ENCODE results near the gene HDAC7. TPM values are rescaled to one million over a fixed set of nuclear protein-coding genes. Genes with fewer than 3 reads are reported as not detected.
A peak's percentile ranks its signal among the peaks of the same experiment; 100 is the strongest.

HDAC7 gene
- total and polyA plus RNA-seq, 12 donors, result 26.9 to 75.6 (median 40.3) TPM

GRCh38 chr12:47775100-47775911 is 44.4 kb downstream of the HDAC7 start:
- intact Hi-C loops (cut with DNase I), result loop anchor here in 5 of 10 donors (5.0 to 10.0 kb wide), 4 partner anchors 33 to 63 kb away; no protein-coding TSS in a partner anchor
- WGBS, 2 donors, result 72 to 81% methylated on average over 10 of the region's 10 CpGs
- no peak overlapping the region for H3K4me3 ChIP-seq

GRCh38 chr12:47774663-47775062 is 45.0 kb downstream of the HDAC7 start:
- Histone ChIP-seq H3K4me1 (peaks cover 25 to 72% (median 65%) of the 10 kb centered on the region in 9 donors), H3K4me3 (peak overlapping the region in 1 of 10 donors; percentile 96), H3K27ac (peak overlapping the region in 3 of 10 donors; percentile 19 to 81 (median 77)), H3K27me3 (no peaks in the 10 kb centered on the region), H3K36me3 (no peaks in the 10 kb centered on the region), H3K9me3 (no peaks in the 10 kb centered on the region)
- DNase-seq (no peak), ATAC-seq (no peak)
- intact Hi-C loops (cut with DNase I), result loop anchor here in 5 of 10 donors (5.0 to 10.0 kb wide), 4 partner anchors 32 to 63 kb away; no protein-coding TSS in a partner anchor
- WGBS, 2 donors, result 94 to 99% methylated on average over 7 of the region's 7 CpGs
- TF ChIP-seq, protein P1, sequence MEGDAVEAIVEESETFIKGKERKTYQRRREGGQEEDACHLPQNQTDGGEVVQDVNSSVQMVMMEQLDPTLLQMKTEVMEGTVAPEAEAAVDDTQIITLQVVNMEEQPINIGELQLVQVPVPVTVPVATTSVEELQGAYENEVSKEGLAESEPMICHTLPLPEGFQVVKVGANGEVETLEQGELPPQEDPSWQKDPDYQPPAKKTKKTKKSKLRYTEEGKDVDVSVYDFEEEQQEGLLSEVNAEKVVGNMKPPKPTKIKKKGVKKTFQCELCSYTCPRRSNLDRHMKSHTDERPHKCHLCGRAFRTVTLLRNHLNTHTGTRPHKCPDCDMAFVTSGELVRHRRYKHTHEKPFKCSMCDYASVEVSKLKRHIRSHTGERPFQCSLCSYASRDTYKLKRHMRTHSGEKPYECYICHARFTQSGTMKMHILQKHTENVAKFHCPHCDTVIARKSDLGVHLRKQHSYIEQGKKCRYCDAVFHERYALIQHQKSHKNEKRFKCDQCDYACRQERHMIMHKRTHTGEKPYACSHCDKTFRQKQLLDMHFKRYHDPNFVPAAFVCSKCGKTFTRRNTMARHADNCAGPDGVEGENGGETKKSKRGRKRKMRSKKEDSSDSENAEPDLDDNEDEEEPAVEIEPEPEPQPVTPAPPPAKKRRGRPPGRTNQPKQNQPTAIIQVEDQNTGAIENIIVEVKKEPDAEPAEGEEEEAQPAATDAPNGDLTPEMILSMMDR (IDR thresholded peaks at IDR 0.05), result no peak

More at GRCh38 chr12:47775100-47775911, 44.4 kb downstream of the HDAC7 start:
- Histone ChIP-seq H3K9me3 (no peaks in the 10 kb centered on the region), H3K27ac (peak overlapping the region in 7 of 10 donors; percentile 18 to 81 (median 43)), H3K27me3 (no peaks in the 10 kb centered on the region), H3K4me1 (peaks cover 25 to 78% (median 65%) of the 10 kb centered on the region in 9 donors), H3K36me3 (peaks cover 0 to 4% (median 0%) of the 10 kb centered on the region in 9 donors)
- DNase-seq (no peak), ATAC-seq (no peak)
- TF ChIP-seq, protein P1 (IDR thresholded peaks at IDR 0.05), result no peak

DNA sequence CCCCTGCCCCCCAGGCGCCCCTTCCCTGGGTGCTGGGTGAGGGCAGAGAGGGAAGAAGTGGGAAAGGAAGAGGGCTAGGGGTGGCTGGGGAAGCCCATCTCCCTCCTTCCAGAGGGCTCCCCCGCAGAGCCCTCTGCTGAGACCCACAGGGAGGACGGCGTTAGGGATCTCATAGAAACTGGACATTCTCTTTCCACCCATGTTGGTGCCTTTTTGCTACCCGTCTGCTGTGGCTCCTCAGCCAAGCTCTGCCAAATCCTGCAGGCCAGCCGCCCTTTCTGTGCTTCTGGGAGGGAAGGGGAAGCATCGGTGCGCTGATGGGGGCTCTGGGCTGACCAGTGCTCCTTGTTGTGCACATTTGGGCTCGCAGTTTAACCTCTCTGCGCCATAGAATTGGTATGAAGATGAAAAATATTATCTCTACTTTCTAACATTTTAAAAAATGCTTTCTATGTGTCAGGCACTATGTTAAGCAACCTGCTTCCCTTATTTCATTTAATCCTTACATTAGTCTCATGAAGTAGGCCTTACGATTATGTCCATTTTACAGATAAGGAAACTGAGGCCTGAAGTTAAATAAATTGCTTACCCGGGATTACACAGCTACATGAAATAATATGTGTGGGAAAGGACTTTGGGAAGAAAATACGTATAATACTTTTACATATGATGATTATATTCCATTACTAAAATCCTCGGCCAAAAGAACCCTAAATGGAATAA is 45.7 kb downstream of the HDAC7 start:
- ATAC-seq, result peak in 5 of 8 donors; percentile 2 to 20 (median 11)

More for the DNA sequence above, 45.7 kb downstream of the HDAC7 start:
- WGBS, 2 donors, result 56 to 62% methylated on average over 14 of the region's 14 CpGs
- Histone ChIP-seq H3K4me3 (peak overlapping the region; percentile 63 to 99 (median 95)), H3K9me3 (no peaks in the 10 kb centered on the region), H3K36me3 (no peaks in the 10 kb centered on the region), H3K27ac (peak overlapping the region in 9 of 10 donors; percentile 76 to 90 (median 84)), H3K4me1 (peaks cover 25 to 67% (median 62%) of the 10 kb centered on the region in 9 donors), H3K27me3 (no peaks in the 10 kb centered on the region)
- DNase-seq, result no peak
- TF ChIP-seq, protein P1 (IDR thresholded peaks at IDR 0.05), result no peak
- intact Hi-C loops (cut with DNase I), result loop anchor here in 2 of 10 donors (2.0 to 10.0 kb wide), 2 partner anchors 61 to 63 kb away; no protein-coding TSS in a partner anchor
